Measurements from ENCODE around the gene TOLLIP. TPM values are rescaled to one million over a fixed set of nuclear protein-coding genes. Genes with fewer than 3 reads are reported as not detected.

Gene TOLLIP
- total and polyA plus RNA-seq, 2 of the 8 experiments (the other 6 are each of a cell fraction or from before 2014, with no cell fraction given) = 23.7 to 34.7 TPM

DNA sequence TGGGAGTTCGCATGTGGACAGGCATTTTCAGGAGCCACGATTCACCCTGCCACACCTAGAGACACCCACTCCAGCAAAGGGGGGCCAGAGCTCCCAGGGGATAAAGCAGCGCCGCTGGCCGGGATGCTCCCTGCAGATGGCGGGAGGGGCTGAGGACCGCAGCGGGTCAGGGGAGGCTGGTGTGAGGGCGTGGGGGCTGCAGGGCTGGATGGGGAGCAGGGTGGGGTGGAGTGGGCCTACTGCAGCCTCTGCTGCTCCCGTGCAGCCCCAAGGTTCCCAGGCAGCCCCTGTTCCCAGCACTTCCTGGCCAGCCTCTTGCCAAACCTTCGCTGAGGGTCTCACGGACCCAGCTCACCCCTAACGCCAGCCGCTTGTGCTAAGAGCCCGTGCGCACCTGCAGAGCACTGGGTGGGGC, 73.5 kb downstream of the TOLLIP start:
- Histone ChIP-seq H3K14ac (ENCODE audit: insufficient read length) (no peak overlapping the region), H2AK5ac (ENCODE audit: low read depth, low read length) (no peak overlapping the region), H3K4me2 (ENCODE audit: insufficient read depth in 1 of 2, low read depth in 2 of 2, low read length in 2 of 2) (no peak overlapping the region), H4K20me1 (replicated peaks in 1 of 2; ENCODE audit: control insufficient read depth in 1 of 2, insufficient read depth in 2 of 2, low read length in 2 of 2) (peaks cover 0 to 1% of the 10 kb centered on the region in 2 experiments), H3K56ac (replicated peaks; ENCODE audit: insufficient read length, low read depth, low read length) (no peak overlapping the region), H3K4me3 (ENCODE audit: extremely low read depth in 1 of 4, insufficient read depth in 2 of 4, low read depth in 3 of 4, low read length in 4 of 4) (no peak overlapping the region), H3K4ac (replicated peaks; ENCODE audit: insufficient read length, low read depth, low read length) (no peak overlapping the region), H3K79me2 (ENCODE audit: control insufficient read depth in 1 of 2, insufficient read depth in 2 of 2, low read length in 2 of 2) (no peaks in the 10 kb centered on the region), H3K9me3 (ENCODE audit: insufficient read depth in 2 of 2, low read depth in 1 of 2, low read length in 1 of 2) (peaks cover 0 to 9% of the 10 kb centered on the region in 2 experiments; a peak in 1 of 4 replicates), H2BK20ac (ENCODE audit: low read length) (no peak overlapping the region), H3K9ac (replicated peaks in 1 of 4; ENCODE audit: extremely low read depth in 1 of 4, low read depth in 3 of 4, low read length in 3 of 4) (no peak overlapping the region), H3K18ac (ENCODE audit: extremely low read depth, low read length) (no peak overlapping the region), H3K36me3 (ENCODE audit: control insufficient read depth in 2 of 4, insufficient read depth in 4 of 4, low read length in 3 of 4) (no peaks in the 10 kb centered on the region), H4K91ac (replicated peaks; ENCODE audit: insufficient read length, low read length) (no peak overlapping the region), H2BK5ac (ENCODE audit: low read depth, low read length) (no peak overlapping the region), H2BK15ac (ENCODE audit: low read length) (no peak overlapping the region), H2BK120ac (replicated peaks; ENCODE audit: low read depth, low read length) (no peak overlapping the region), H4K5ac (ENCODE audit: insufficient read length, low read depth, low read length) (no peak overlapping the region), H3K23ac (ENCODE audit: insufficient read length) (no peak overlapping the region), H3K27me3 (replicated peaks in 1 of 4; ENCODE audit: control insufficient read depth in 3 of 4, extremely low read depth in 1 of 4, insufficient read depth in 3 of 4, low read length in 3 of 4) (no peaks in the 10 kb centered on the region), H2BK12ac (ENCODE audit: low read depth, low read length) (no peak overlapping the region), H3K4me1 (replicated peaks in 1 of 4; ENCODE audit: control insufficient read depth in 3 of 4, insufficient read depth in 4 of 4, low read length in 3 of 4) (no peaks in the 10 kb centered on the region; a peak in 1 of 7 replicates), H4K8ac (ENCODE audit: extremely low read depth, insufficient read depth, low read length) (no peak overlapping the region), H2AFZ (ENCODE audit: low read length) (no peak overlapping the region), H3K23me2 (ENCODE audit: low read depth, low read length) (no peaks in the 10 kb centered on the region), H3K79me1 (ENCODE audit: low read depth, low read length) (no peaks in the 10 kb centered on the region), H3K27ac (ENCODE audit: low read depth, low read length) (no peak overlapping the region)
- FAIRE-seq (no peak), DNase-seq (ENCODE audit: low read depth in 1 of 2, low spot score in 2 of 2) (peak in 1 of 2 experiments; percentile 38)
- POLR2A ChIA-PET (ENCODE audit: partially characterized antibody) = no interaction called here
- TF ChIP-seq SAP30 (IDR thresholded peaks at IDR 0.05; ENCODE audit: insufficient read depth, insufficient replicate concordance, low read length) = no peak
- TF ChIP-seq CBX5 (IDR thresholded peaks at IDR 0.05; ENCODE audit: low read depth, low read length) = no peak
- no peak for TF ChIP-seq POLR2AphosphoS5 (IDR thresholded peaks at IDR 0.05; ENCODE audit: low read depth, low read length)
- CTCF ChIA-PET (ENCODE audit: partially characterized antibody) = interaction anchor here (0.7 to 1.5 kb wide), 2 partner anchors 9 to 15 kb away, joined by 3 read pairs; no protein-coding TSS in a partner anchor
- 84% methylated on average over 15 of the region's 16 CpGs; no CpG with 5 or more reads in 1 of the 2 experiments for WGBS, 2 experiments (ENCODE audit: extremely low coverage in 1 of 2, insufficient coverage in 1 of 2, insufficient read length in 1 of 2, insufficient replicate concordance in 2 of 2, low coverage in 1 of 2, low lambda C conversion rate in 2 of 2, missing lambda C conversion rate in 1 of 2)
